ENCODE results near the gene CYP27C1.
"Not testable (repeated sequence)": the region's sequence is repeated elsewhere in the genome, so short reads cannot be mapped to it uniquely, and the experiment has no call there.

CYP27C1 gene

GRCh38 chr2:127170452-127171197 is 49.5 kb downstream of the CYP27C1 start:
- DNase-seq = no peak

- DNase-seq = no peak
Measured at GRCh38 chr2:127170021-127170420, 50.1 kb downstream of the CYP27C1 start.

- no peak for DNase-seq
Measured at GRCh38 chr2:127169066-127169660, 50.9 kb downstream of the CYP27C1 start.

- DNase-seq = no peak
Measured at GRCh38 chr2:127166231-127166860, 53.8 kb downstream of the CYP27C1 start.

- DNase-seq = no peak
Measured at GRCh38 chr2:127165539-127165935, 54.6 kb downstream of the CYP27C1 start.

- DNase-seq = no peak
Measured at GRCh38 chr2:127164761-127165538, 55.1 kb downstream of the CYP27C1 start.

- DNase-seq = no peak
Measured at GRCh38 chr2:127163921-127164320, 56.2 kb downstream of the CYP27C1 start.

- not testable (repeated sequence) for DNase-seq
Measured at GRCh38 chr2:127163090-127163406, 57.1 kb downstream of the CYP27C1 start.

GRCh38 chr2:127162261-127163089 is 57.6 kb downstream of the CYP27C1 start:
- DNase-seq = no peak

GRCh38 chr2:127161176-127162136 is 58.6 kb downstream of the CYP27C1 start:
- no peak for DNase-seq

- no peak for DNase-seq
Measured at GRCh38 chr2:127160676-127161075, 59.4 kb downstream of the CYP27C1 start.

GRCh38 chr2:127159543-127159942 is 60.6 kb downstream of the CYP27C1 start:
- DNase-seq = no peak

- DNase-seq = peak; percentile 83
Measured at GRCh38 chr2:127158614-127159290, 61.3 kb downstream of the CYP27C1 start.

GRCh38 chr2:127157651-127158485 is 62.2 kb downstream of the CYP27C1 start:
- no peak for DNase-seq

- no peak for DNase-seq
Measured at GRCh38 chr2:127157114-127157513, 63.0 kb downstream of the CYP27C1 start.

- no peak for DNase-seq
Measured at GRCh38 chr2:127155947-127156346, 64.2 kb downstream of the CYP27C1 start.

- DNase-seq = no peak
Measured at GRCh38 chr2:127155028-127155581, 65.0 kb downstream of the CYP27C1 start.

GRCh38 chr2:127154396-127154795 is 65.7 kb downstream of the CYP27C1 start:
- DNase-seq = no peak

GRCh38 chr2:127153691-127154158 is 66.4 kb downstream of the CYP27C1 start:
- DNase-seq = no peak

Measured in inflammatory macrophage treated with lipopolysaccharide for 4 hours (primary cell).